ENCODE results near the gene C1orf210. TPM values are rescaled to one million over a fixed set of nuclear protein-coding genes. Genes with fewer than 3 reads are reported as not detected.
A peak's percentile ranks its signal among the peaks of the same experiment; 100 is the strongest.

Gene C1orf210
- total RNA-seq, 1 experiment from 2014 or later, result 5.9 TPM

DNA sequence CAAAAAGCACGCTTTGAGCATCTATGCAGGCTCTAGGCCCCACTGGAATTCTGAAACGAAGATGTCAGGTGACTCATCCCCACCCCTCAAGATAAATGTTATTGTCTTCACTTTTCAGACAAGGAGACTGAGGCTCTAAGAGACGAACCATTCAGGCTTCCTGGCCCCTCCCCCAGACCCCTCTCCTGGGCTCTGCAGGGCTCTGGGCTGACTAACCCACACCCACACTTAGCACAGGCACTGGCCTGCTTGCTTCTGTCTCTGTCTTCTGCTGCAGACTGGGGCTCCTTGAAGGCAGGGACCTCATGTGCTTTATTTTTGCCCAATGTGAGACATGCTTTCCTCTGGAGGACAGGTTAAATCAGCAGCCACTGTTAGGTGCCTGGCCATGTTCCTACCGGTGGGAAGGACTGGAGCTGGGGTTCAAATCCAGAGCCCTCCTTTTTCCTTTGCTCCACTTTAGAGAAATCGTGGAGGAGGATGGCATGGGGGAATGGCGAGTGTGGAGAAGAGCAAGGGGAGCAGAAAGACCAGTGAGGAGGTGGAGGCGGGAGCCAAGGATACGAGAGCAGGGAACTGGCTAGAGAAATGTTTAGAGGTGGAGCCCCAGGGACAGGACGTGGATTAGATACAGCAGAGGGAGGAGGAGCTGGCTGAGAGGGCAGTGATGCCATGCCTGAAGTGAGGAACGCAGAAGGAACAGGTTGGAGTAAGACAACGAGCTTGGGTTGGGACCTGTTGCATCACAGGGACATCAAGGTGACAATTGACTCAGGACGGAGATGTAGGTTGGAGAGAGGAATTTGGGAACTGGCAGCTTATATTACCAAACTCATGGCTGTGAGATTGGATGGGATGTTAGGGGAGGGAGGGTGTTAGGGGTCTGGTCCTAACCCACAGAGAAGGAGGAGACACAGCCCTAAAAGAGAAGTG is 13.9 kb downstream of the C1orf210 start:
- no peak overlapping the region for H2AFZ ChIP-seq (ENCODE audit: low read length)
- H3K23me2 ChIP-seq (ENCODE audit: insufficient read length, low read depth, low read length, poor library complexity, severe bottlenecking), result peaks cover 6% of the 10 kb centered on the region
- TF ChIP-seq, protein P1, sequence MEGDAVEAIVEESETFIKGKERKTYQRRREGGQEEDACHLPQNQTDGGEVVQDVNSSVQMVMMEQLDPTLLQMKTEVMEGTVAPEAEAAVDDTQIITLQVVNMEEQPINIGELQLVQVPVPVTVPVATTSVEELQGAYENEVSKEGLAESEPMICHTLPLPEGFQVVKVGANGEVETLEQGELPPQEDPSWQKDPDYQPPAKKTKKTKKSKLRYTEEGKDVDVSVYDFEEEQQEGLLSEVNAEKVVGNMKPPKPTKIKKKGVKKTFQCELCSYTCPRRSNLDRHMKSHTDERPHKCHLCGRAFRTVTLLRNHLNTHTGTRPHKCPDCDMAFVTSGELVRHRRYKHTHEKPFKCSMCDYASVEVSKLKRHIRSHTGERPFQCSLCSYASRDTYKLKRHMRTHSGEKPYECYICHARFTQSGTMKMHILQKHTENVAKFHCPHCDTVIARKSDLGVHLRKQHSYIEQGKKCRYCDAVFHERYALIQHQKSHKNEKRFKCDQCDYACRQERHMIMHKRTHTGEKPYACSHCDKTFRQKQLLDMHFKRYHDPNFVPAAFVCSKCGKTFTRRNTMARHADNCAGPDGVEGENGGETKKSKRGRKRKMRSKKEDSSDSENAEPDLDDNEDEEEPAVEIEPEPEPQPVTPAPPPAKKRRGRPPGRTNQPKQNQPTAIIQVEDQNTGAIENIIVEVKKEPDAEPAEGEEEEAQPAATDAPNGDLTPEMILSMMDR (conservative IDR thresholded peaks at IDR 0.05), result no peak
- H3K4ac ChIP-seq (ENCODE audit: low read depth, low read length), result no peak overlapping the region
- Mint-ChIP-seq H3K27ac (peak overlapping the region; percentile 97 to 98 (median 97); a peak in 4 of 7 replicates), H3K9me3 (peaks cover 0 to 4% of the 10 kb centered on the region in 2 experiments; a peak in 3 of 5 replicates), H3K4me1 (peaks cover 22 to 26% of the 10 kb centered on the region in 2 experiments), H3K27me3 (ENCODE audit: low read depth) (peaks cover 3% of the 10 kb centered on the region), H3K4me3 (peak overlapping the region; percentile 84 to 89), H3K36me3 (ENCODE audit: insufficient read depth in 1 of 3, low read depth in 3 of 3) (peaks cover 4 to 25% (median 14%) of the 10 kb centered on the region in 3 experiments; a peak in 6 of 7 replicates)
- no peak overlapping the region for H2BK12ac ChIP-seq (ENCODE audit: insufficient read length, low read depth, low read length)
- H3K4me2 ChIP-seq (ENCODE audit: insufficient read depth, insufficient read length, low read length), result peak overlapping the region; percentile 65
- peak overlapping the region; percentile 24 for H4K91ac ChIP-seq (ENCODE audit: insufficient read length, low read depth, low read length)
- H4K20me1 ChIP-seq (ENCODE audit: control insufficient read depth, insufficient read depth, insufficient read length), result peaks cover 3% of the 10 kb centered on the region
- no peaks in the 10 kb centered on the region for H3K79me1 ChIP-seq (ENCODE audit: insufficient read depth, low read depth, low read length, poor library complexity, severe bottlenecking)
- no peaks in the 10 kb centered on the region for H3K79me2 ChIP-seq (ENCODE audit: insufficient read depth, low read length)
- DNase-seq, result peak; percentile 37
- no peak overlapping the region for H2BK5ac ChIP-seq (ENCODE audit: insufficient read length, low read length)
- no peak overlapping the region for H2AK5ac ChIP-seq (ENCODE audit: insufficient read length, low read length)
- H4K5ac ChIP-seq (ENCODE audit: insufficient read length, low read depth, low read length), result no peak overlapping the region
- no peak overlapping the region for H3T11ph ChIP-seq (ENCODE audit: low read length)
- no peaks in the 10 kb centered on the region for H3K9me3 ChIP-seq (ENCODE audit: control insufficient read depth, low read depth, low read length)
- H2BK20ac ChIP-seq (ENCODE audit: low read depth, low read length, poor library complexity, severe bottlenecking), result no peak overlapping the region
- no peak overlapping the region for H4K8ac ChIP-seq (replicated peaks; ENCODE audit: insufficient read length, low read depth, low read length)
- H2BK15ac ChIP-seq (ENCODE audit: low read depth, low read length), result no peak overlapping the region
- no peak overlapping the region for H3K9ac ChIP-seq (ENCODE audit: extremely low read depth, insufficient read length, low read length)
- H2BK120ac ChIP-seq (ENCODE audit: low read depth, low read length, poor library complexity, severe bottlenecking), result no peak overlapping the region
- H3K4me1 ChIP-seq (ENCODE audit: insufficient read depth, low read length), result peaks cover 5% of the 10 kb centered on the region; the same call in 1 of the 2 replicates
- no peak overlapping the region for H3K23ac ChIP-seq (ENCODE audit: insufficient read length, low read depth, low read length)
- H3K18ac ChIP-seq (ENCODE audit: insufficient read length, low read depth, low read length), result peak overlapping the region; percentile 12
- no peaks in the 10 kb centered on the region for H3K27me3 ChIP-seq (ENCODE audit: insufficient read depth, low read length)
- H3K27ac ChIP-seq (ENCODE audit: insufficient read length, low read depth, low read length), result no peak overlapping the region
- WGBS (ENCODE audit: extremely low coverage, insufficient read length, low lambda C conversion rate), result no CpG with 5 or more reads among the region's 12 CpGs
- no peak overlapping the region for H3K14ac ChIP-seq (ENCODE audit: insufficient read depth, low read length)
- no peak overlapping the region for H3K56ac ChIP-seq (ENCODE audit: insufficient read length, low read depth, low read length)

Measured in H9 (cell line).